Right lobe of liver (tissue), 6 donors: ENCODE results near the gene NHSL2. TPM values are rescaled to one million over a fixed set of nuclear protein-coding genes. Genes with fewer than 3 reads are reported as not detected.
"Not testable (repeated sequence)": the region's sequence is repeated elsewhere in the genome, so short reads cannot be mapped to it uniquely, and the experiment has no call there.

Experiments
- ATAC-seq, 4 donors: fragments of 200-7000 bp; cut with Tn5 transposase; one replicate each; pipeline ENCODE4 v1.9.1; 2020; ENCODE audit warnings: mild to moderate bottlenecking in 4 of 4, moderate library complexity in 4 of 4
- DNase-seq, 3 donors: peaks; one replicate each; pipeline ENCODE4 v3.0.0-alpha.2; 2020
- H3K27ac ChIP-seq, 3 donors: fragments of 200-600 bp; one replicate each; pipeline ENCODE4 v1.8.0; 2022
- H3K27me3 ChIP-seq, 2 donors: fragments of 200-600 bp; one replicate each; pipeline ENCODE4 v1.8.0; 2022
- H3K36me3 ChIP-seq, 4 donors: fragments of 200-600 bp; sonication (generic) in 1 of 4; one replicate each; pipeline versions ENCODE4 v1.5.1 to v1.8.0; 2017 to 2022; ENCODE audit warnings: control low read depth in 1 of 4
- H3K4me1 ChIP-seq, 4 donors: fragments of 200-600 bp; sonication (generic) in 1 of 4; one replicate each; pipeline versions ENCODE4 v1.5.1 to v1.8.0; 2017 to 2022; ENCODE audit warnings: control low read depth in 1 of 4
- H3K4me3 ChIP-seq, 3 donors: fragments of 200-600 bp; one replicate each; pipeline ENCODE4 v1.8.0; 2022
- H3K9me3 ChIP-seq, 4 donors: fragments of 200-600 bp; sonication (generic) in 1 of 4; one replicate each; pipeline versions ENCODE4 v1.5.1 to v1.8.0; 2017 to 2022; ENCODE audit warnings: control low read depth in 1 of 4
- POLR2A ChIP-seq: fragments of 450-650 bp; IDR thresholded peaks from one replicate; pipeline ENCODE4 v1.6.1; 2017; ENCODE audit warnings: antibody characterized with exemption, mild to moderate bottlenecking
- WGBS: methylation state at CpG from one replicate; pipeline ENCODE4 v1.1.6; 2018; ENCODE audit warnings: low coverage, low lambda C conversion rate; ENCODE audit not compliant: insufficient coverage; ENCODE audit errors: missing lambda C conversion rate; 5-methylcytosine and 5-hydroxymethylcytosine counted together
- intact Hi-C, 2 donors: fragments of 100-400 bp; cut with DNase I; formaldehyde crosslinking; loops; one replicate each; pipeline versions ENCODE4 v1.11.2 to v1.14.1; 2022
- total RNA-seq, 6 experiments: library from RNA; depleted of rRNA in 2 of 6; stranded (reverse); fragments of >200 nt in 2 of 6; fragmentation: NEBNext Ultra II Directional in 3 of 6; extraction: Animal tissue kit (Norgen Biotek cat#: 25700) in 3 of 6; gene quantifications; one replicate each; pipeline versions ENCODE4 v1.1.0 to v1.2.4, GENCODE V29; 2016 to 2023
- TF ChIP-seq, protein P1 (sequence below), 4 donors: fragments of 200-600 bp in 3 of 4; fragments of 450-650 bp in 1 of 4; IDR thresholded peaks; one replicate each; pipeline versions ENCODE4 v1.5.1 to v1.8.0; 2016 to 2022; ENCODE audit warnings: antibody characterized with exemption in 4 of 4, mild to moderate bottlenecking in 2 of 4
- donor health status: DM: no; HTN: yes; CAD: no.
- donor health status: DM: no; HTN: no; CAD: no.
- donor health status: DM: no; HTN: no; CAD: no.
- donor health status: DM: no; HTN: yes; CAD: no.
- donor health status: DM: no; HTN: yes; CAD: no.

NHSL2 gene
- total RNA-seq, 6 experiments from 2014 or later: 0.81 to 2.1 (median 1.3) TPM

DNA sequence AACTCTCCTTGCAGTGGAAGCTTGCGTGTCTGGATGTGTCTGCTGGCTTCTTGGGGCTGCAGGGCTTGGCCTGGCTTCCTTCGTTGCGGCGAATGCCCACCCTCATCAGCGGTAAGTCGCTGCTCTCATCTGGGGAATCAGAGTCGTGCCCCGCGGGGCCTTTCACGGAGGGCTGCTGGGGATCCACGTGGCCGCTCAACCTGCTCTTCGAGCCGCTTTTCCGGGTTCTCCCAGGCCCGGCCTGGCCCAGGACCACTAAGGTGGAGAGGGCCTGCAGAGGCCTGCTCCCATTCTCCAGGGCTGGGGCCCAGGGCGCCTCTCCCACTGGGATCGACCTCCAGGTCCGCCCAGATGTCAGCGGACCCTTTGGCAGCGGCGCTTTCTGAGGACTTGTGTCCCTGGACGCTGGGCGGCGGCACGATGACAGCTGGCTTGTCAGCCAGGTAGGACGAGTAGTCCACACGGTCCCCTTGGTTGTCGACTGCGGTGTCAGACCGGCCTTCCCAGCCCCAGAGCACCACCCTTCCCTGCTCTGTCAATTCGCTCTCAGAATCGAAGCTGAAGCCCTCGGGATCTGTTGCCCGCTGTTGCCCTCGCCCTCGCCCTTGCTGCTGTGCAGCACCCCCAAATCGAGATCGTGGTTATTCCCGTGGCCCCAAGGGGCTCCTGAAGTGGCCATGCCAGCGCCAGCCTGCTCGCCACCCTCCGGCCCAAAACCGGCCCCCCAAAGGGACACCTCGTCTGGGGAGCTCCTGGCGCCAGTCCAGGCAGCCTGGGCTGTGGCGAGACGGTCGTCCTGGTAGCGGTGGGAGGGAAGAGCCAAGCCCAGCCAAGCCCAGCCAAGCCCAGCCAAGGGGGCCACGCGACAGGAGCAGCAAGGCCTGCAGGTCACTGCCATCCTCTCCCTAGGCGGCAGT lies 37.8 kb upstream of the NHSL2 start:
- no peak for DNase-seq
- ATAC-seq: peak in 1 of 4 donors; percentile 14
- Histone ChIP-seq H3K36me3 (no peaks in the 10 kb centered on the region), H3K4me1 (no peaks in the 10 kb centered on the region), H3K4me3 (no peak overlapping the region), H3K27ac (no peak overlapping the region), H3K9me3 (no peaks in the 10 kb centered on the region), H3K27me3 (no peaks in the 10 kb centered on the region)
- no peak for TF ChIP-seq POLR2A
- TF ChIP-seq, protein P1, sequence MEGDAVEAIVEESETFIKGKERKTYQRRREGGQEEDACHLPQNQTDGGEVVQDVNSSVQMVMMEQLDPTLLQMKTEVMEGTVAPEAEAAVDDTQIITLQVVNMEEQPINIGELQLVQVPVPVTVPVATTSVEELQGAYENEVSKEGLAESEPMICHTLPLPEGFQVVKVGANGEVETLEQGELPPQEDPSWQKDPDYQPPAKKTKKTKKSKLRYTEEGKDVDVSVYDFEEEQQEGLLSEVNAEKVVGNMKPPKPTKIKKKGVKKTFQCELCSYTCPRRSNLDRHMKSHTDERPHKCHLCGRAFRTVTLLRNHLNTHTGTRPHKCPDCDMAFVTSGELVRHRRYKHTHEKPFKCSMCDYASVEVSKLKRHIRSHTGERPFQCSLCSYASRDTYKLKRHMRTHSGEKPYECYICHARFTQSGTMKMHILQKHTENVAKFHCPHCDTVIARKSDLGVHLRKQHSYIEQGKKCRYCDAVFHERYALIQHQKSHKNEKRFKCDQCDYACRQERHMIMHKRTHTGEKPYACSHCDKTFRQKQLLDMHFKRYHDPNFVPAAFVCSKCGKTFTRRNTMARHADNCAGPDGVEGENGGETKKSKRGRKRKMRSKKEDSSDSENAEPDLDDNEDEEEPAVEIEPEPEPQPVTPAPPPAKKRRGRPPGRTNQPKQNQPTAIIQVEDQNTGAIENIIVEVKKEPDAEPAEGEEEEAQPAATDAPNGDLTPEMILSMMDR (IDR thresholded peaks at IDR 0.05): no peak
- intact Hi-C loops: no loop called here
- WGBS: 75% methylated on average over 5 of the region's 53 CpGs

DNA sequence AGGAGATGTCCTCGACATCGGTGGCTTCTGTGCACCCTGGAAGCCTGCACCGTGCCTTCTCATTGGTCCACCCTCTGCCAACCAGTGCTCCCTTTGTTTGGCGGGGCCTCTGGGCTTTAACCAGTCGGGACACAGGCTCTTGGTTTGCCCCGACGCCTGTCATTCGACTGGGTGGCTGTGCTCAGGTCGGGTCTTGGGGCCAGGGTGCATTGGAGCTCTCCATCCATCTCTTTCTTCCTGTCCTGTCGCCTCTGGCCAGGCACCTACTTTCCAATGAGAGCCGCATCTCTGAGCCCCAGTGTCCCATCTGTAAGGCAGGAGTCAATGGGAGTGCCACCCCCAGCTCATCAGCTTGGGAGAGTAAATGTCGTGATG lies 37.2 kb upstream of the NHSL2 start:
- DNase-seq (no peak), ATAC-seq (no peak)
- Histone ChIP-seq H3K27me3 (no peaks in the 10 kb centered on the region), H3K4me1 (no peaks in the 10 kb centered on the region), H3K36me3 (no peaks in the 10 kb centered on the region), H3K9me3 (no peaks in the 10 kb centered on the region), H3K27ac (no peak overlapping the region), H3K4me3 (no peak overlapping the region)
- TF ChIP-seq, protein P1 (IDR thresholded peaks at IDR 0.05): no peak
- TF ChIP-seq POLR2A: no peak
- WGBS: 77% methylated on average over 6 of the region's 12 CpGs
- intact Hi-C loops: no loop called here

DNA sequence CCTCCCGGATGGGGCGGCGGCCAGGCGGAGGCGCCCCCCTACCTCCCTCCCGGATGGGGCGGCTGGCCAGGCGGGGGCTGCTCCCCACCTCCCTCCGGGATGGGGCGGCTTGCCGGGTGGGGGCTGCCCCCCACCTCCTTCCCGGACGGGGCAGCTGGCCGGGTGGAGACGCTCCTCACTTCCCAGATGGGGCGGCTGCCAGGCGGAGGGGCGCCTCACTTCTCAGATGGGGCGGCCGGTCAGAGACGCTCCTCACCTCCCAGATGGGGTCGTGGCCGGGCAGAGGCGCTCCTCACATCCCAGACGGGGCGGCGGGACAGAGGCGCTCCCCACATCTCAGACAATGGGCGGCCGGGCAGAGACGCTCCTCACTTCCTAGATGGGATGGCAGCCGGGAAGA lies 33.8 kb upstream of the NHSL2 start:
- intact Hi-C loops, H3K27me3 ChIP-seq, H3K4me1 ChIP-seq, ATAC-seq, DNase-seq, H3K27ac ChIP-seq, H3K9me3 ChIP-seq, H3K36me3 ChIP-seq, H3K4me3 ChIP-seq: not testable (repeated sequence)
- WGBS: 80% methylated on average over 2 of the region's 32 CpGs

DNA sequence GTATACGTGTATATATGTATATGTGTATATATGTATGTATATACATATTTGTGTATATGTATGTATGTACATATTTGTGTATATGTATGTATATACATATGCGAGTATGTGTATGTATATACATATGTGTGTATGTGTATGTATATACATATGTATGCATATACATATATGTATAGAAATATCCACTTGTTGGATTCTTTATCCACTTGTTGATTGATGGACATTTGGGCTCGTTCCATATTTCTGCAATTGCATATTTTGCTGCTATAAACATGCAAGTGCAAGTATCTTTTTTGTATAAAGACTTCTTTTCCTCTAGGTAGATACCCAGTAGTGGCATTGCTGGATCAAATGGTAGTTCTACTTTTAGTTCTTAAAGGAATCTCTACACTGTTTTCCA lies 25.5 kb upstream of the NHSL2 start:
- DNase-seq: no peak
- Histone ChIP-seq H3K4me3 (no peak overlapping the region), H3K9me3 (no peaks in the 10 kb centered on the region), H3K27me3 (peaks cover 0 to 4% of the 10 kb centered on the region in 2 donors), H3K36me3 (no peaks in the 10 kb centered on the region), H3K27ac (no peak overlapping the region), H3K4me1 (no peaks in the 10 kb centered on the region)
- intact Hi-C loops: no loop called here
- no peak for TF ChIP-seq POLR2A
- TF ChIP-seq, protein P1 (IDR thresholded peaks at IDR 0.05): no peak
- WGBS: 59% methylated on average over 3 of the region's 3 CpGs
- no peak for ATAC-seq

DNA sequence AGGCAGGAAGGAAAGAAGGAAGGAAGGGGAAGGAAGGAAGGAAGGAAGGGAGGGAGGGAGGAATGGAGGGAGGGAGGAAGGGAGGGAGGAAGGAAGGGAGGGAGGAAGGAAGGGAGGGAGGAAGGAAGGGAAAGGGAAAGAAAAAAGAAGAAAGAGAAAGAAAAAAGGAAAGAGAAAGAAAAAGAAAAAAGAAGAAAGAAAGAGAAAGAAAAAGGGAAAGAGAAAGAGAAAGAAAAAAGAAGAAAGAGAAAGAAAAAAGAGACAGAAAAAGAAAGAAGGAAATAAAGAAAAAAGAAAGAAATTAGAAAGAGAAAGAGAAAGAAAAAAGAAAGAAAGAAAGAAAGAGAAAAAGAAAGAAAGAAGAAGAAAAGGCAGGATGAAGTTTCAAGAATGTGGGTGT lies 15.0 kb upstream of the NHSL2 start:
- TF ChIP-seq, protein P1 (IDR thresholded peaks at IDR 0.05): no peak
- TF ChIP-seq POLR2A: no peak
- no peak overlapping the region for H3K27ac ChIP-seq

More for the DNA sequence above, 15.0 kb upstream of the NHSL2 start:
- Histone ChIP-seq H3K36me3 (no peaks in the 10 kb centered on the region), H3K9me3 (no peaks in the 10 kb centered on the region), H3K4me3 (no peak overlapping the region), H3K4me1 (no peaks in the 10 kb centered on the region), H3K27me3 (no peaks in the 10 kb centered on the region)
- DNase-seq: no peak
- intact Hi-C loops: no loop called here
- no peak for ATAC-seq
